CD4-positive, alpha-beta T cell treated with Interferon gamma for 1 hour (primary cell): ENCODE measurements around the gene ASB15.
"Not testable (repeated sequence)": the region's sequence is repeated elsewhere in the genome, so short reads cannot be mapped to it uniquely, and the experiment has no call there.

Source experiments
- DNase-seq: peaks from one replicate; pipeline ENCODE4 v3.0.0-alpha.2; 2020

ASB15 gene

DNA sequence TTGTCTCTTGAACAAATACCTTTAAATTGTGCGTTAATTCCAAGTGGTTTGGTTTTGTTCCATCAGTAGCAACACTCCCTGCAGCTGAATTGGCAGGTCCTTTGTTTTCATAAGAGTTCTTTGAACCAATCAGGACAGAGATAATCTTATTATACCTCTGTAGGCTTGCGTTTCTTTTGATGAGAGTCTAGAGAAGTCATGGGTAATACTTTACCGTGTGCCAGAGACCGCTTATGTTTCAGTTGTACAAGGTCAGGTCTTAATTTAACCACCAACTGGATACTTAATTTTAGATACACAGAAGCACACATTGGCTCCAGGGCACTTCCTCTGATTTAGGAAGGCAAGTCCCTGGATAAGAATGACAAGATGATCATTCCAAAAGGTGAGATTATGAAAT lies at the start of gene ASB15:
ASB15 (plus strand) TSS at position 292 of the 400 bp plus-strand sequence. CDS start 12,682 bp downstream, outside the sequence.
- no peak for DNase-seq

DNA sequence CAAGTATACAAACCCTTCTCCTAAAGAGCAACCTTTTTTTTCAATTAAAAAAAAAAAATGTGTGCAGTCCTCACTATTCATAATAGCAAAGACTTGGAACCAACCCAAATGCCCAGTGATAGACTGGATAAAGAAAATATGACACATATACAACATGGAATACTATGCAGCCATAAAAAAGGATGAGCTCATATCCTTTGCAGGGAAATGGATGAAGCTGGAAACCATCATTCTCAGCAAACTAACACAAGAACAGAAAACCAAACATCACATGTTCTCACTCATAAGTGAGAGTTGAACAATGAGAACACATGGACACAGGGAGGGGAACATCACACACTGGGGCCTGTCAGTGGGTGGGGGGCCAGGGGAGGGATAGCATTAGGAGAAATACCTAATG lies 49.5 kb upstream of the ASB15 start:
- not testable (repeated sequence) for DNase-seq

GRCh38 chr7:123552641-123553040 lies 49.0 kb upstream of the ASB15 start:
- no peak for DNase-seq

GRCh38 chr7:123553159-123553558 lies 48.5 kb upstream of the ASB15 start:
- DNase-seq: no peak

DNA sequence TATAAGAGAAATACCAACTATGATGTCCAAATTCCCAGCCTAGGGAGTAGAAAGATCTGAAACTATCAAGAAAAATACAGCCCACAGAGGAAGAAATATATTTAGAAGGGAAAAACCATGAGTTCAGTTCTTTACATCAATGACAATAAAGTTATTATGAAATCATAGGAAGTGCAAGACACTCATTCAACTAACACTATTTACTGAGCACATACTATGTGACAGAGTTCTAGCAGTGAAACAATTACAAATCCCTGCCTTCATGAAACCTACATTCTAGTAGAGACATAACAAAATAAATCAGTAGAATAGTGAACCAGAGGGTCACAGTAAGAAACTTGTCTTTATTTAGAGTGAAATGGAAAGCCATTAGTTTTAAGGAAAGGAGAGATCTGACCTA lies 46.1 kb upstream of the ASB15 start:
- DNase-seq: no peak

DNA sequence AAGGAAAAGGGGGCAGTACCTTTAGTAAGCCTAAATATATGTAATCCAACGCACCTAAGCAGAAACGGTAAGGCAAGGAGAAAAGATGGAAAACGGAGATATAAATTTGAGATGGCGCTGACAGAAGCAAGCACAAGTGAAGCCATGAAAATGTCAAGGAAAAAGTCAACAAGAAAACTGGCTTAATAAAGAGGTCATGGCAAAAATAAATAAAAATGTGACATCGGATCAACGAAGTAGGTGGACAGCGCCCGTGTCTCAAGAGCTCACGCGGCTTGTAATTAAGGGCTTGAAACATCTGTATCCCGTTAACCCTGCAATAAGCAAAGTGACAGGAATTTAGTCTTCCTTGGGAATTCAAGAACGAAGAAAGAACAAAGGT lies 44.6 kb upstream of the ASB15 start:
- DNase-seq: no peak

GRCh38 chr7:123557398-123558288 lies 44.0 kb upstream of the ASB15 start, which contains the start of gene NDUFA5:
NDUFA5 (minus strand) TSS chr7:123557818; CDS start chr7:123557795, 23 bp downstream.
- peak; percentile 97 for DNase-seq

DNA sequence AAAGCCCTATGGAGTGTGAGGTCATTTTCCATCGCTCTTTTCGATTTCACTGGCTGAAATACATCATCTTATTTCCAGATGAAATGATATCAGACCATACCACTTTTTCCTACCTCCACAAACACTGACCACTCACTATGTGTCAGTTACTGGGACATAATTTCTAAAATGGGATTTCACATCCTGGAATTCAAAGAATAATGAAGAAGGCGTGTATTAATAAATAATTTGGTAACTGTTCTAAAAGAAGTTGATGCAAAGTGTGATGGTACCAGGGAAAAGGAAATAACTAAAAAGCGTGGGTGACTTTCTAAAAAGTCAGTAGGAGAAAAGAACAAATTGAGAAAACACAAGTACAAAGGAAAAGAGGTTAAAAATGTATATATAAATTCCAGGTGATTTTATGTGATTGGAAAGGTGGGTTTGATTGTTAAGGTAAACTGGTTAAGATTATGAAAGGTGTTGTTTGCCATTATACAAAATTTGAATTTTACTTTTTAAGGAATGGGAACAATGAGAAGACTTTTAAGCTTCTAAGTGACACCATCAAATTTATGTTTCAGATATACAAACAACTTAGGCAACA lies 43.2 kb upstream of the ASB15 start:
- no peak for DNase-seq

- no peak for DNase-seq
Measured at GRCh38 chr7:123562121-123562520, 39.5 kb upstream of the ASB15 start.

DNA sequence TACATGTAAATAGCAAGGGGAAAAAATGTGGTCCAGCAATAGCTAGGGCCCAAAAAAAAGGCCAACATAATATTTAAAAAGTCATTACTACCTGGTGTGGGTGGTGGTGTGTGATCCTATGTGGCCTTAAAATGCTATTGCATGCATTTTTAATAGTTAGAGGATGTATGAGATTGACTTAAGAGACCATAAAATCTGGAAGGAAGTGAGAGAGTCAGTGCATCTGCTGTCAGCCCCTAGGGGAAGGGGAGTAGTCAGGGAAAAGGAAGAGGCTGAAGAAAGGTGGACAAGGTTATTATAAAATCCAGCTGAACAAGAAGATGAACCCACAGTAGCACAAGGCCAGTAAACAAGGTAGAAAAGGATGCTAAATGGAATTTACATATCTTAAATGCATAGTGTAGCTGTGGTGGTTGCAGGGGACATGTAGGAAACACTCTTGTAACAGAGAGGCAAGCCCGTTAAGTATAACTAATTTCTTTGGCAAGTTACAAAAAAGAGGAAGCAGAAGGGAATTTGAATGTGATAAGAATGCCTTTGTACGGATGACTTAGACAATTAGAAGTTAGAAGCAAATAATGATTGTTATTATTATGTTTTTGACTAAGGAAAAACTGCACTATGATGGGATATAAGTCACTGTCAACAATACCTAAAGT lies 32.1 kb upstream of the ASB15 start:
- no peak for DNase-seq

DNA sequence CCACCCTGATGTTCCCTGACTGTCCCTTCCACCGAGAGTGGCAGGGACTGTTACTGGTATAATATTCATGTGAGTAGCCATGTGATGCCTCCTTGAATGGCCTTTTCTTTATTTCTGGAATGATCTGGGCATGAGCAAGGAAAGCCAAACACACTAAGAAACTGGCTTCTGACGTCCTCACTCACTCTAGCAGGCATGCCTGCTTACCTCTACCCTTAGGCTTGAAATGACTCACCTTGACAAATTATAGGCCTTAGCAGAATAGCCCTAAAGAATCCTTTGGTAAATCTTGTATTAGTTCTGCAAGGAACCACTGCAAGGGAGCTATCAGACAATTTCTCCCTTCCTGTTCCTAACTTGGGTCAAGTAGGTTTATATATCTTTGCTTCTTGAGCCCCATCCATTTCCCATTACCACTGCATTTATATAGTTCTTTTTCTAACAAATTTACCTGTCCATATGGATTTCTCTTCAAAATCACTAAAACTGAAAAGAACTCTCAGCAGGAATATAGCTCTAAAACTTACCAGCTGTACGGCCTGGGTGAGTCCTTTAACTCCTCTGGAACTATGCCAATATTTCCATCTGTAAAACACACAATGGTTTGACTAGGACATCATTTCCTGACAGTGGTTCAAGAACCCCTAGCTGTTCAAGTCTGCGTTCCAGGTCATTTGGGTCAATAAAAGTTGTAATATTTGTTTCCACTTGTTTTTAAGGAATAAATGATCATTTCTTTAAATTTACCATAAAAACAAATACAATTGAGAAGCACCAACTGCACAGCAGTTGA lies 31.0 kb upstream of the ASB15 start:
- DNase-seq: no peak

GRCh38 chr7:123571187-123571586 lies 30.4 kb upstream of the ASB15 start:
- DNase-seq: no peak

- DNase-seq: no peak
Measured at GRCh38 chr7:123571684-123572083, 29.9 kb upstream of the ASB15 start.

GRCh38 chr7:123573341-123573740 lies 28.3 kb upstream of the ASB15 start:
- no peak for DNase-seq

DNA sequence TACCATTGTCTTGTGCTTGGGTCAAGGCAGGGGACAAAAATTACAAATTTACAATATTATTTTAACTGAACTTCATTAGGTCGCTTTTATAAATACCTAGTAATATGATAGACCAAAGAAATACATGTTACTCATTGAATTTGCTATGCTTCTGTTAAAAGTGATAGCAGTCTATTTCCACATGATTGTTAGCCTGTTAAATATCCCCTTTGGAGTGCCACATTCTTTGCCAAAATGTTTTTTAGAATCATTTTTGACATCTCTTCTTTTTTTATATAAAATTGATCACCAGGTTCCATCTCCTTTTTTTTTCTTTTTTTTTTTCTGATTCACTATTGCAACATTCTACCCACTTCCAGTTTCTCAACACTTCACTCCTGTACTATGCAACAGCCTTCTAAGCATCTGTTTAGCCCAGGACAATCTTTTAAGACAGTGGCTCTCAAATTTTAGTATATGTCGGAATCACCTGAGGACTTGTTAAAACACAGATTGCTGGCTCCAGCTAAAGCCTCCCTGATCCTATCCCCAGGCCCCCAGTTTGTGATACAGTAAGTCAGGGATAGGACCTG lies 27.6 kb upstream of the ASB15 start:
- DNase-seq: no peak

DNA sequence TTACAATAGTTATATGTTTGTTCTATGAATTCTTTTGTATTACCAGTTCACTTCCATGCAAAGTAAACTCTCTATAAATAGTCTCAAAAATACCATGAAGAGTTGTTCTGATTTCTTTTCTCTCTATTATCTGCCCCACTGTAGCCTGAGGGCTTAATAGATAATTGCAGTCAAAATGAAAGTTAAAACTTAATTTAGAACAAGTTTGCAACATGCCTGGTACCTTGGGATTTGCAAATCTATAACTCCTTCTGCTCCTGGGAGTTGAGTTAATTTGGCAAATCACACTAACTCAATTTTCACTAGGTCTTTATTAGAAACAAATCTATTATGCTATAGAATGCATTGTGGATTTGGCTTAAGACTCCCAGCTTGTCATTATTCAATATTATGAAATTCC lies 22.2 kb upstream of the ASB15 start:
- no peak for DNase-seq

GRCh38 chr7:123580406-123581161 lies 21.0 kb upstream of the ASB15 start:
- DNase-seq: no peak

DNA sequence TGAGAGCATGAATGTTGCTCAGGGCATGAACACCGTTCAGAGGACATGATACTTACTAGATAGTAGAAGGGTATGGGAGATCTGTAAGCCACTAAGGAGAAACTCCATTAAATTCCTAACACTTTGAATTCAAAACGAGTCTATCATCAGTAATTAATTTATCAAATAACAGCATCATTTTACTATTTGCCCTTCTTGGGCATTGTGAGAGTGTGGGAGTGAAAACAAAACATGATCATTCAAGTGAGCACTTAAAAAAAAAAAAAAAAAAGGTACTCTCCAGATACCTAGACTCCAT lies 20.5 kb upstream of the ASB15 start:
- no peak for DNase-seq

- DNase-seq: no peak
Measured at GRCh38 chr7:123583821-123584220, 17.8 kb upstream of the ASB15 start.

- no peak for DNase-seq
Measured at GRCh38 chr7:123588376-123588775, 13.2 kb upstream of the ASB15 start.

DNA sequence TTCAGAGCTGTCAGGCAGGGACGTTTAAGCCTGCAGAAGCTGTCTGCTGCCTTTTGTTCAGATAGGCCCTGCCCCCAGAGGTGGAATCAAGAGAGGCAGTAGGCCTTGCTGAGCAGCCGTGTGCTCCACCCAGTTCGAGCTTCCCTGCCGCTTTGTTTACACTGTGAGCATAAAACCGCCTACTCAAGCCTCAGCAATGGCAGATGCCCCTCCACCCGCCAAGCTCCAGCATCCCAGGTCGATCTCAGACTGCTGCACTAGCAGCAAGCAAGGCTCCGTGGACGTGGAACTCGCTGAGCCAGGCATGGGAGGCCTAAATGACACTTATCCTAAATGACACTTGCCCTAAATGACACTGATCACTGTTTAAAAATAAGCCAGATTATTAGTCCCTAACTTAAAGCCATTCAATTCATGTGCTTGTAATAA lies 6.8 kb upstream of the ASB15 start:
- no peak for DNase-seq

- DNase-seq: no peak
Measured at GRCh38 chr7:123598657-123599056, 3.0 kb upstream of the ASB15 start.
